ENCODE data around the gene AFF1. TPM values are rescaled to one million over a fixed set of nuclear protein-coding genes. Genes with fewer than 3 reads are reported as not detected.
A peak's percentile ranks its signal among the peaks of the same experiment; 100 is the strongest.

The AFF1 gene
- total RNA-seq, 1 donor from 2014 or later: 89.3 TPM

DNA sequence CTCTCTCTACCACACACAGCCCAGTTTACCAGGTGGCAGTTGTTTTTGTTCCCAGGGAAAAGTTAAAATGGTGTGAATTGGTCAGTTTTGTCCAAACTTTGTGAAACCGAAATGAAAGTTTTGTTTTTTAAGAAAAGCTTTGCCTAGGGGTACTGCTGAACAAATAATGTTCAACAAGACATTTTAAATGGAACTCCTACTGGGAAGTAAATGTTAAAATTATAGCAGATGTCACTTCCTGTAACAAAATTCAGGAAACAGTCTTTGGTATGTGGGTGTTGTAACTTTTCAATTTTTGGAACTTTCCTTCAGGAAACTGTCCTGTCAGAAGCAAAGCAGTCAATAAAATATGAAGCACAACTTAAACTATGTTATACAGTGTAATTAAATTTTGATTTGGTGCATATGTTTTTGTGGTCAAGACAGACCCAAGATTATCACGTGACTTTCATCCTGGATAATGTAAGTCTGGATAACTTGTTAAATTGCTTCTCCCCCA lies 79.5 kb downstream of the AFF1 start:
- peaks cover 86% of the 10 kb centered on the region for H3K4me1 Mint-ChIP-seq (ENCODE audit: low read depth)
- peaks cover 1% of the 10 kb centered on the region for H3K36me3 Mint-ChIP-seq (ENCODE audit: insufficient read depth)
- no peaks in the 10 kb centered on the region for H3K27me3 Mint-ChIP-seq
- TF ChIP-seq, protein P1, sequence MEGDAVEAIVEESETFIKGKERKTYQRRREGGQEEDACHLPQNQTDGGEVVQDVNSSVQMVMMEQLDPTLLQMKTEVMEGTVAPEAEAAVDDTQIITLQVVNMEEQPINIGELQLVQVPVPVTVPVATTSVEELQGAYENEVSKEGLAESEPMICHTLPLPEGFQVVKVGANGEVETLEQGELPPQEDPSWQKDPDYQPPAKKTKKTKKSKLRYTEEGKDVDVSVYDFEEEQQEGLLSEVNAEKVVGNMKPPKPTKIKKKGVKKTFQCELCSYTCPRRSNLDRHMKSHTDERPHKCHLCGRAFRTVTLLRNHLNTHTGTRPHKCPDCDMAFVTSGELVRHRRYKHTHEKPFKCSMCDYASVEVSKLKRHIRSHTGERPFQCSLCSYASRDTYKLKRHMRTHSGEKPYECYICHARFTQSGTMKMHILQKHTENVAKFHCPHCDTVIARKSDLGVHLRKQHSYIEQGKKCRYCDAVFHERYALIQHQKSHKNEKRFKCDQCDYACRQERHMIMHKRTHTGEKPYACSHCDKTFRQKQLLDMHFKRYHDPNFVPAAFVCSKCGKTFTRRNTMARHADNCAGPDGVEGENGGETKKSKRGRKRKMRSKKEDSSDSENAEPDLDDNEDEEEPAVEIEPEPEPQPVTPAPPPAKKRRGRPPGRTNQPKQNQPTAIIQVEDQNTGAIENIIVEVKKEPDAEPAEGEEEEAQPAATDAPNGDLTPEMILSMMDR (IDR thresholded peaks at IDR 0.05; ENCODE audit: unreplicated experiment): no peak
- H3K9me3 Mint-ChIP-seq (ENCODE audit: low read depth): no peaks in the 10 kb centered on the region
- DNase-seq (ENCODE audit: low spot score, unreplicated experiment): no peak
- peak overlapping the region; percentile 96 for H3K27ac Mint-ChIP-seq
- H3K4me3 Mint-ChIP-seq (ENCODE audit: low read depth): peak overlapping the region; percentile 28

DNA sequence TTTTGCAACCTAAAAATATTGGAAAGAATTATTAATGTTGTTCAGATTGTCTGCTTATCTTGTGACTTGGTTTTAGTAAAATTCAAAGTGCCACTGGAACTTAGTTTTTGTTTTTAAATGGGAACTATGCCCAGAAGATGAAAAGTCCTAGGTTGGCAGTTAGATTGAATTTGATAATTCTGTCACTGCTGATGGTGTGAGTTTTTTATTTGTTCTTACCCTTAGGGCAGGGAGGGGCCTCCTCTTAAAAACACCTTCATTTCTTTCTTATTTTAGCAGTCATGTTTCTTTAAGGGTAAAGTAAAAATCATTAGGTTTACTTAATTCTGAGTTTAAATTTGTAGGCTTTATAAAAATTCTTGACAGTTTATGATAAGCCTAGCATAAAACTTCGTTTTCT lies 80.6 kb downstream of the AFF1 start:
- TF ChIP-seq, protein P1 (IDR thresholded peaks at IDR 0.05; ENCODE audit: unreplicated experiment): no peak
- peak overlapping the region; percentile 96 for H3K27ac Mint-ChIP-seq
- DNase-seq (ENCODE audit: low spot score, unreplicated experiment): no peak
- no peaks in the 10 kb centered on the region for H3K27me3 Mint-ChIP-seq
- peaks cover 84% of the 10 kb centered on the region for H3K4me1 Mint-ChIP-seq (ENCODE audit: low read depth)
- peak overlapping the region; percentile 58 for H3K4me3 Mint-ChIP-seq (ENCODE audit: low read depth)
- H3K36me3 Mint-ChIP-seq (ENCODE audit: insufficient read depth): peaks cover 1% of the 10 kb centered on the region
- H3K9me3 Mint-ChIP-seq (ENCODE audit: low read depth): peaks cover 3% of the 10 kb centered on the region

DNA sequence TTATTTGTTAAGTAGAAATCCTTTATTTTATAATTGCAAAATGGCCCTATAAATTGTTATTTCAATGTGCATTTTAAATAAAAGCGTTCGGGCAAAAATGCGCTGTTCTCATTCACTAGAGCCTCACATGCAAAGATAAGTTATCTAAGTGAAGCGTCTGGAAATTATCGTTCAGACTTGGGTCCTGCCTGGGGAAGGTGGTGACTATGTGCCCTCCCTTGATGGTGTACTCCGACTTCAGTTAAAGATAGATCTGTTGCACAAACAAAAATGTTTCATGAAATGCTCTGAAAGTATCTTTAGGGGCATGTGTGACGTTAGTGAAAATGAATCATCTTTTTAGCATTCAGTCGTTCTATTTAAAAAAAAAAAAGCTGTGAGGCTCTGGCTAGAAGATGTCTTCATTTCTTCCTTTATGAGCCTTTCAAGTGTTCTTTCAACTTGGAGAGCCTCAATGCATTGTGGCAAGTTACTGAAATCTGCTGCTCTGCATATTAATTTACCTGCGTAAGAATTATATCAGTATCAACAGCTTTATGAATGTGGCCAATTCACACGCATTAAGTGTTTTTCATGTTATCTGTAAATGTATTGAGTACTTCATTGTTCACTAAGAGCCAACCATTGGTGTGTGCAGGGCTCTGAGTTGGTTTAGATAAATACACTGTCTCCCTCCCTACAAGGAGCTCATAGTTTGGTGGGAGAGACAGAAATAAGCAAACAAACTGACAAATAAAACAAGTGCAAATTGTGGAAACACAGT lies 83.0 kb downstream of the AFF1 start:
- TF ChIP-seq, protein P1 (IDR thresholded peaks at IDR 0.05; ENCODE audit: unreplicated experiment): no peak
- Mint-ChIP-seq H3K4me3 (ENCODE audit: low read depth) (no peak overlapping the region), H3K27ac (peak overlapping the region; percentile 50), H3K4me1 (ENCODE audit: low read depth) (peaks cover 69% of the 10 kb centered on the region), H3K27me3 (no peaks in the 10 kb centered on the region), H3K36me3 (ENCODE audit: insufficient read depth) (peaks cover 2% of the 10 kb centered on the region), H3K9me3 (ENCODE audit: low read depth) (peaks cover 3% of the 10 kb centered on the region)
- no peak for DNase-seq (ENCODE audit: low spot score, unreplicated experiment)

DNA sequence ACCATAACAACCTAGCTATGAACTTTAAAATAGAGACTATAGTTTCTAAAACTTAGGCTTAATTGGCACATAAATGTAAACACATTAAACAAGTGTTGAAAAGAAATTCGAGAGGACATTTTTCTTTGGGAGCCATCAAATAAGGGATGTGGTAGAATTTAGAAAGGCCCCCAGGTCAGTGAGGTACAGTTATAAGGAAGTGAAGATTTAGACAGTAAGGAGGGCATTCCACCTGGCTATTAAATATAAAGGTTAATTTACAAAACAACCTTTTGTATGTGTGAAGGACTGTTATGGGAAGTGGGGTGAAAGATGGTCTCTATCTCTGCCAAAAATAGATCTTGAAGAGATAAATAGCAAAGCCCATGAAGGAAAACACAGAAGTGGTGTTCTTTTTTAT lies 83.9 kb downstream of the AFF1 start:
- TF ChIP-seq, protein P1 (IDR thresholded peaks at IDR 0.05; ENCODE audit: unreplicated experiment): no peak
- no peaks in the 10 kb centered on the region for H3K27me3 Mint-ChIP-seq
- H3K36me3 Mint-ChIP-seq (ENCODE audit: insufficient read depth): peaks cover 2% of the 10 kb centered on the region
- DNase-seq (ENCODE audit: low spot score, unreplicated experiment): no peak
- H3K4me1 Mint-ChIP-seq (ENCODE audit: low read depth): peaks cover 63% of the 10 kb centered on the region
- no peak overlapping the region for H3K27ac Mint-ChIP-seq
- H3K9me3 Mint-ChIP-seq (ENCODE audit: low read depth): peaks cover 3% of the 10 kb centered on the region
- no peak overlapping the region for H3K4me3 Mint-ChIP-seq (ENCODE audit: low read depth)

DNA sequence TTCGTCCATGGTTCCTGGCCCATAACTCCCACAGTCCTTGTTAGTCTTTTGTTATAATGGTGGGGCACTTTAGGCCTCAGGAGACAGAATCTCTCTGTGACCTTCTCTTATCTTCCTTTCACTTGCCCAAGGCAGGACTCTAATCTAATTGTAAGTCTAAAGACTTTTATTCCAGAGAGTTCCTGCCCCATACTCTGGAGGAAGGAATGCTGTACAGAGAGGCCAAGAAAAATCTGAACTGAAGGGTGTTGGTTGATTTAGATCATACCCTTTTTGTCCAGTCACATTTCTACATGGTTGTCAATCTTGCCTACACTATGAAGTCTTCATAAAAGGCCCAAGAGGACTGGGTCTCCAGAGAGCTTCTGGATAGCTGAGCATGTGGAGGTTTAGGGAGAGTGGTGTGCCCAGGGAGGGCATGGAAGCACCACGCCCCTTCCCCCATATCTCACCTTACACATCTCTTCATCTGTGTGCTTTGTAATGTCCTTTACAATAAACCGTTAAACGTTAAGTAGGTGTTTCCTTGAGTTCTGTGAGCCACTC lies 84.5 kb downstream of the AFF1 start:
- H3K27ac Mint-ChIP-seq: peak overlapping the region; percentile 13

More for the DNA sequence above, 84.5 kb downstream of the AFF1 start:
- TF ChIP-seq, protein P1 (IDR thresholded peaks at IDR 0.05; ENCODE audit: unreplicated experiment): no peak
- Mint-ChIP-seq H3K9me3 (ENCODE audit: low read depth) (peaks cover 3% of the 10 kb centered on the region), H3K27me3 (no peaks in the 10 kb centered on the region), H3K36me3 (ENCODE audit: insufficient read depth) (peaks cover 2% of the 10 kb centered on the region), H3K4me3 (ENCODE audit: low read depth) (no peak overlapping the region), H3K4me1 (ENCODE audit: low read depth) (peaks cover 62% of the 10 kb centered on the region)
- no peak for DNase-seq (ENCODE audit: low spot score, unreplicated experiment)

Measured in progenitor cell of endocrine pancreas (in vitro differentiated cells).